Upper lobe of left lung (tissue), 4 donors: ENCODE measurements around the gene VCAM1.

Source experiments
- EP300 ChIP-seq, 4 donors: sonication (generic); formaldehyde crosslinking; IDR thresholded peaks; one replicate each; pipeline ENCODE4 v1.5.1; 2017; ENCODE audit warnings: antibody characterized with exemption in 4 of 4, control low read depth in 2 of 4
- POLR2A ChIP-seq, 4 donors: fragments of 450-650 bp; IDR thresholded peaks; one replicate each; pipeline ENCODE4 v1.5.1; 2016 to 2017; ENCODE audit warnings: antibody characterized with exemption in 4 of 4, mild to moderate bottlenecking in 2 of 4
- TF ChIP-seq, protein P1 (sequence below), 6 experiments: fragments of 450-650 bp in 4 of 6; fragments of 200-600 bp in 2 of 6; sonication (generic) in 2 of 6; IDR thresholded peaks; one replicate each; pipeline ENCODE4 v1.5.1; 2016 to 2019; ENCODE audit warnings: antibody characterized with exemption in 6 of 6

DNA sequence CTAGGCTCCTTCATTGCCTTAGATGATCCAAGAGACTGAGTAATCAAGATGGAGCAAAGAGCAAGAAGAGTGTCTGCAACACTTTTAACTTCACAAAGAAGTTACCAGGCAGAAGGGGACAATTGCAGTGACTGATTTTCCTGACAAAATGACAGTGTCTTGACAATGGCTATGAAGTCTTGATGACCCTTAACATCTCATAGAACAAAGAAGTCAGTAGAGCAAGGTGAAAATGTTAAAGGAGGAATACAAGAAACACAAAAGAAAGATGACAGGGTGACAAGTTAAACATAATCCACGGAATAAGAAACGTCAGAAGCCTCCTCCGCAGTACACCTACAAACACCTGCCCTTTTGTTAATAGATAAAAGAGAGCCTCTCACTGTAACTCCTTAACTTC is 15.1 kb upstream of the VCAM1 start:
- TF ChIP-seq EP300 (IDR thresholded peaks at IDR 0.05) (no peak), POLR2A (IDR thresholded peaks at IDR 0.05) (no peak)
- TF ChIP-seq, protein P1, sequence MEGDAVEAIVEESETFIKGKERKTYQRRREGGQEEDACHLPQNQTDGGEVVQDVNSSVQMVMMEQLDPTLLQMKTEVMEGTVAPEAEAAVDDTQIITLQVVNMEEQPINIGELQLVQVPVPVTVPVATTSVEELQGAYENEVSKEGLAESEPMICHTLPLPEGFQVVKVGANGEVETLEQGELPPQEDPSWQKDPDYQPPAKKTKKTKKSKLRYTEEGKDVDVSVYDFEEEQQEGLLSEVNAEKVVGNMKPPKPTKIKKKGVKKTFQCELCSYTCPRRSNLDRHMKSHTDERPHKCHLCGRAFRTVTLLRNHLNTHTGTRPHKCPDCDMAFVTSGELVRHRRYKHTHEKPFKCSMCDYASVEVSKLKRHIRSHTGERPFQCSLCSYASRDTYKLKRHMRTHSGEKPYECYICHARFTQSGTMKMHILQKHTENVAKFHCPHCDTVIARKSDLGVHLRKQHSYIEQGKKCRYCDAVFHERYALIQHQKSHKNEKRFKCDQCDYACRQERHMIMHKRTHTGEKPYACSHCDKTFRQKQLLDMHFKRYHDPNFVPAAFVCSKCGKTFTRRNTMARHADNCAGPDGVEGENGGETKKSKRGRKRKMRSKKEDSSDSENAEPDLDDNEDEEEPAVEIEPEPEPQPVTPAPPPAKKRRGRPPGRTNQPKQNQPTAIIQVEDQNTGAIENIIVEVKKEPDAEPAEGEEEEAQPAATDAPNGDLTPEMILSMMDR (IDR thresholded peaks at IDR 0.05): no peak
